PFSK-1 (cell line): Measurements from ENCODE around the gene BHLHE41.

Experiments
- POLR2AphosphoS5 ChIP-seq: IDR thresholded peaks from 2 replicates; pipeline ENCODE4 v1.6.1; 2012; ENCODE audit warnings: low read depth, mild to moderate bottlenecking, control low read depth, low read length, moderate library complexity
- REST ChIP-seq, 2 experiments: IDR thresholded peaks; 2 replicates each; pipeline versions ENCODE4 v1.6.1 to v1.8.0; 2011 to 2012; ENCODE audit warnings: low read depth in 2 of 2, low read length in 2 of 2, control low read depth in 1 of 2, inconsistent platforms in 1 of 2, mild to moderate bottlenecking in 1 of 2, moderate library complexity in 1 of 2; ENCODE audit not compliant: insufficient read depth in 1 of 2
- SIN3A ChIP-seq: IDR thresholded peaks from 2 replicates; pipeline ENCODE4 v1.6.1; 2012; ENCODE audit warnings: mild to moderate bottlenecking, low read length, moderate library complexity, borderline replicate concordance; ENCODE audit not compliant: insufficient read depth

GRCh38 chr12:26108915-26109314, 15.9 kb downstream of the BHLHE41 start:
- TF ChIP-seq SIN3A (no peak), REST (IDR thresholded peaks at IDR 0.05; ENCODE audit: insufficient read depth in 1 of 2, low read depth in 2 of 2, low read length in 2 of 2) (no peak), POLR2AphosphoS5 (no peak)
